Measurements from ENCODE around the gene RNF223. TPM values are rescaled to one million over a fixed set of nuclear protein-coding genes. Genes with fewer than 3 reads are reported as not detected.

Gene RNF223
- total and polyA plus RNA-seq, 2 of the 13 experiments (the other 11 are each of a cell fraction or from before 2014, with no cell fraction given), result 0.03 TPM; not detected in 1

DNA sequence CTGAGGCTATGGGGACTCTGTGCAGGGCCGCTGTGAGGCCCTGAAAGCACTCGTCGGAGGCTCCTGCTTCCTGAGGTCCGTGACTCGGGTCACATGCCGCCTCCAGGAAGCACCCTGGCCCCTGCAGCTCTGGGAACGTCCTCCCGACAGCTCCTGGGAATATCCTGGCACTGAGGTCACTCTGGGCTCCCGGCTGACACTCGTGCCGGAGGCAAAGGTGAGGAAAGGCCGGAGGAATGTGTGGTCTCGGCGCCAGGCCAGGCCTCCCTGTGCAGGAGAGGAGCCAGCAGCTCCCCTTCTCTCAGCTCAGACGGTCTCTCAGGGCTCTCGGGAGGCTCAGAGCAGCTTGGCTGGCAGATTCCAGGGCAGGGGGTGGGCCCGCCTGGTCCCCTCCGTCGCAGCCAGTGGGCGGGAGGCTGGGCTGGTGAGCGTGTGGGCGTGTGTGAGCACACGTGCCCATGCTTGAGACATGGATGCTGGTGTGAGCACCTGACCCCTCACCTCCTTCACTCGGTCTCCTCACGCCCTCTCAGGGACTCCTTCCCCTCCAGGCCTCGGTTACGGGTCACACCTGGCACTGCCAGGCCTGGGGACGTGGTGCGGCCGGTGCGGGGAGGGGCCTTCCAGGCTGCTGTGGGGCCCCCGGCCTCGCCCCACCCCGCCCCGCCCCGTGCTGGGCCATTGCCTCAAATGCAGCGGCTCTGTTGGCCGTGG is 5.5 kb upstream of the RNF223 start (continued):
- TF ChIP-seq, protein P1, sequence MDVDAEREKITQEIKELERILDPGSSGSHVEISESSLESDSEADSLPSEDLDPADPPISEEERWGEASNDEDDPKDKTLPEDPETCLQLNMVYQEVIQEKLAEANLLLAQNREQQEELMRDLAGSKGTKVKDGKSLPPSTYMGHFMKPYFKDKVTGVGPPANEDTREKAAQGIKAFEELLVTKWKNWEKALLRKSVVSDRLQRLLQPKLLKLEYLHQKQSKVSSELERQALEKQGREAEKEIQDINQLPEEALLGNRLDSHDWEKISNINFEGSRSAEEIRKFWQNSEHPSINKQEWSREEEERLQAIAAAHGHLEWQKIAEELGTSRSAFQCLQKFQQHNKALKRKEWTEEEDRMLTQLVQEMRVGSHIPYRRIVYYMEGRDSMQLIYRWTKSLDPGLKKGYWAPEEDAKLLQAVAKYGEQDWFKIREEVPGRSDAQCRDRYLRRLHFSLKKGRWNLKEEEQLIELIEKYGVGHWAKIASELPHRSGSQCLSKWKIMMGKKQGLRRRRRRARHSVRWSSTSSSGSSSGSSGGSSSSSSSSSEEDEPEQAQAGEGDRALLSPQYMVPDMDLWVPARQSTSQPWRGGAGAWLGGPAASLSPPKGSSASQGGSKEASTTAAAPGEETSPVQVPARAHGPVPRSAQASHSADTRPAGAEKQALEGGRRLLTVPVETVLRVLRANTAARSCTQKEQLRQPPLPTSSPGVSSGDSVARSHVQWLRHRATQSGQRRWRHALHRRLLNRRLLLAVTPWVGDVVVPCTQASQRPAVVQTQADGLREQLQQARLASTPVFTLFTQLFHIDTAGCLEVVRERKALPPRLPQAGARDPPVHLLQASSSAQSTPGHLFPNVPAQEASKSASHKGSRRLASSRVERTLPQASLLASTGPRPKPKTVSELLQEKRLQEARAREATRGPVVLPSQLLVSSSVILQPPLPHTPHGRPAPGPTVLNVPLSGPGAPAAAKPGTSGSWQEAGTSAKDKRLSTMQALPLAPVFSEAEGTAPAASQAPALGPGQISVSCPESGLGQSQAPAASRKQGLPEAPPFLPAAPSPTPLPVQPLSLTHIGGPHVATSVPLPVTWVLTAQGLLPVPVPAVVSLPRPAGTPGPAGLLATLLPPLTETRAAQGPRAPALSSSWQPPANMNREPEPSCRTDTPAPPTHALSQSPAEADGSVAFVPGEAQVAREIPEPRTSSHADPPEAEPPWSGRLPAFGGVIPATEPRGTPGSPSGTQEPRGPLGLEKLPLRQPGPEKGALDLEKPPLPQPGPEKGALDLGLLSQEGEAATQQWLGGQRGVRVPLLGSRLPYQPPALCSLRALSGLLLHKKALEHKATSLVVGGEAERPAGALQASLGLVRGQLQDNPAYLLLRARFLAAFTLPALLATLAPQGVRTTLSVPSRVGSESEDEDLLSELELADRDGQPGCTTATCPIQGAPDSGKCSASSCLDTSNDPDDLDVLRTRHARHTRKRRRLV (CRISPR knock-in tag; IDR thresholded peaks at IDR 0.05), result no peak
- TF ChIP-seq LCORL (IDR thresholded peaks at IDR 0.05), result no peak
- TF ChIP-seq LCORL (CRISPR knock-in tag; IDR thresholded peaks at IDR 0.05), result peak; percentile 44
- no peak for TF ChIP-seq TBL1XR1 (IDR thresholded peaks at IDR 0.05; ENCODE audit: borderline replicate concordance, low read length, partially characterized antibody)
- TF ChIP-seq, protein P2, sequence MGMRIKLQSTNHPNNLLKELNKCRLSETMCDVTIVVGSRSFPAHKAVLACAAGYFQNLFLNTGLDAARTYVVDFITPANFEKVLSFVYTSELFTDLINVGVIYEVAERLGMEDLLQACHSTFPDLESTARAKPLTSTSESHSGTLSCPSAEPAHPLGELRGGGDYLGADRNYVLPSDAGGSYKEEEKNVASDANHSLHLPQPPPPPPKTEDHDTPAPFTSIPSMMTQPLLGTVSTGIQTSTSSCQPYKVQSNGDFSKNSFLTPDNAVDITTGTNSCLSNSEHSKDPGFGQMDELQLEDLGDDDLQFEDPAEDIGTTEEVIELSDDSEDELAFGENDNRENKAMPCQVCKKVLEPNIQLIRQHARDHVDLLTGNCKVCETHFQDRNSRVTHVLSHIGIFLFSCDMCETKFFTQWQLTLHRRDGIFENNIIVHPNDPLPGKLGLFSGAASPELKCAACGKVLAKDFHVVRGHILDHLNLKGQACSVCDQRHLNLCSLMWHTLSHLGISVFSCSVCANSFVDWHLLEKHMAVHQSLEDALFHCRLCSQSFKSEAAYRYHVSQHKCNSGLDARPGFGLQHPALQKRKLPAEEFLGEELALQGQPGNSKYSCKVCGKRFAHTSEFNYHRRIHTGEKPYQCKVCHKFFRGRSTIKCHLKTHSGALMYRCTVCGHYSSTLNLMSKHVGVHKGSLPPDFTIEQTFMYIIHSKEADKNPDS (CRISPR knock-in tag; IDR thresholded peaks at IDR 0.05), result peak; percentile 86
- TF ChIP-seq RFXAP (CRISPR knock-in tag; IDR thresholded peaks at IDR 0.05; ENCODE audit: borderline replicate concordance), result peak; percentile 6; the same call in 1 of the 2 replicates
- TF ChIP-seq ZNF563 (CRISPR knock-in tag; IDR thresholded peaks at IDR 0.05), result peak; percentile 46; the same call in 1 of the 2 replicates
- peak; percentile 88 for TF ChIP-seq ZNF547 (CRISPR knock-in tag; IDR thresholded peaks at IDR 0.05)
- TF ChIP-seq MED1 (CRISPR knock-in tag; IDR thresholded peaks at IDR 0.05), result peak; percentile 64
- peak; percentile 40; the same call in 1 of the 2 replicates for TF ChIP-seq CBX5 (CRISPR knock-in tag; IDR thresholded peaks at IDR 0.05; ENCODE audit: borderline replicate concordance)
- TF ChIP-seq ZFP41 (CRISPR knock-in tag; IDR thresholded peaks at IDR 0.05; ENCODE audit: borderline replicate concordance), result peak; percentile 38; the same call in 1 of the 2 replicates
- no peak; the same call in 1 of the 2 replicates for TF ChIP-seq MYC (CRISPR knock-in tag; IDR thresholded peaks at IDR 0.05; ENCODE audit: borderline replicate concordance)
- no peak for TF ChIP-seq ZNF776 (CRISPR knock-in tag; IDR thresholded peaks at IDR 0.05)
- TF ChIP-seq SMAD9 (CRISPR knock-in tag; IDR thresholded peaks at IDR 0.05), result 0 out of 2 replicates have a peak, but pooled peaks have one; percentile 58
- peak in 1 of 2 experiments; percentile 31; a peak in 1 of 4 replicates for TF ChIP-seq POLR2A (IDR thresholded peaks at IDR 0.05; ENCODE audit: insufficient read depth in 1 of 2, low read depth in 2 of 2, low read length in 2 of 2)
- TF ChIP-seq RCOR2 (CRISPR knock-in tag; IDR thresholded peaks at IDR 0.05), result no peak
- peak; percentile 57; the same call in 1 of the 2 replicates for TF ChIP-seq ZBTB1 (CRISPR knock-in tag; IDR thresholded peaks at IDR 0.05; ENCODE audit: borderline replicate concordance)
- peak; percentile 51; the same call in 1 of the 2 replicates for TF ChIP-seq BORCS8-MEF2B (CRISPR knock-in tag; IDR thresholded peaks at IDR 0.05)
- no peak for TF ChIP-seq ZNF850 (CRISPR knock-in tag; conservative IDR thresholded peaks at IDR 0.05)
- TF ChIP-seq THAP11 (CRISPR knock-in tag; IDR thresholded peaks at IDR 0.05), result 0 out of 2 replicates have a peak, but pooled peaks have one; percentile 15
- peak; percentile 32; the same call in 1 of the 2 replicates for TF ChIP-seq ZBTB7B (CRISPR knock-in tag; IDR thresholded peaks at IDR 0.05)
- TF ChIP-seq ETV5 (CRISPR knock-in tag; IDR thresholded peaks at IDR 0.05; ENCODE audit: borderline replicate concordance), result peak; percentile 58; the same call in 1 of the 2 replicates
- no peak for TF ChIP-seq MIER3 (CRISPR knock-in tag; IDR thresholded peaks at IDR 0.05; ENCODE audit: borderline replicate concordance)
- peak; percentile 86 for TF ChIP-seq ZNF263 (CRISPR knock-in tag; IDR thresholded peaks at IDR 0.05)
- TF ChIP-seq ZNF138 (CRISPR knock-in tag; IDR thresholded peaks at IDR 0.05; ENCODE audit: low read depth), result no peak

Measured in HepG2 (cell line).